22Rv1 (cell line): ENCODE data around the gene GTPBP10.

Experiments used
- ZFX ChIP-seq: fragments of 450-650 bp; IDR thresholded peaks from 2 replicates; pipeline ENCODE4 v1.6.1; 2017; ENCODE audit warnings: antibody characterized with exemption, borderline replicate concordance
- TF ChIP-seq, protein P1 (sequence below): fragments of 450-650 bp; IDR thresholded peaks from 2 replicates; pipeline ENCODE4 v1.5.1; 2017; ENCODE audit warnings: mild to moderate bottlenecking

DNA sequence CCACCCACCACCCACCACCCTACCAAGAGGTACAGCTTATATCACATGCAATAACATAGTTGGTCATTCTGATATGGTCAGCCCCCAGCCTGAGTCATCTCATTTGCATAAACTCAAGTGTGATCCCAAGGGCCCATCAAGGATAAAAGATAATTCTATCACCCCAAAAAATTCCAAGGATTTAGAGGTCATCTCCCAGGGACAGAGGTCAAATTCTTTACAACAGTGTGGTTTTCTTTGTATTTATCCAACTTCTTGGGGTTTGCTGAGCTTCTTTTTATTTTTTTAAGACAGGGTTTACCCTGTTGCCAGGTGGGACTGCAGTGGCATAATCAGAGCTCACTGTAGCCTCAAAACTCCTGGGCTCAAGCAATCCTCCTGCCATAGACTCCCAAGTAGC, 9.4 kb upstream of the GTPBP10 start:
- TF ChIP-seq, protein P1, sequence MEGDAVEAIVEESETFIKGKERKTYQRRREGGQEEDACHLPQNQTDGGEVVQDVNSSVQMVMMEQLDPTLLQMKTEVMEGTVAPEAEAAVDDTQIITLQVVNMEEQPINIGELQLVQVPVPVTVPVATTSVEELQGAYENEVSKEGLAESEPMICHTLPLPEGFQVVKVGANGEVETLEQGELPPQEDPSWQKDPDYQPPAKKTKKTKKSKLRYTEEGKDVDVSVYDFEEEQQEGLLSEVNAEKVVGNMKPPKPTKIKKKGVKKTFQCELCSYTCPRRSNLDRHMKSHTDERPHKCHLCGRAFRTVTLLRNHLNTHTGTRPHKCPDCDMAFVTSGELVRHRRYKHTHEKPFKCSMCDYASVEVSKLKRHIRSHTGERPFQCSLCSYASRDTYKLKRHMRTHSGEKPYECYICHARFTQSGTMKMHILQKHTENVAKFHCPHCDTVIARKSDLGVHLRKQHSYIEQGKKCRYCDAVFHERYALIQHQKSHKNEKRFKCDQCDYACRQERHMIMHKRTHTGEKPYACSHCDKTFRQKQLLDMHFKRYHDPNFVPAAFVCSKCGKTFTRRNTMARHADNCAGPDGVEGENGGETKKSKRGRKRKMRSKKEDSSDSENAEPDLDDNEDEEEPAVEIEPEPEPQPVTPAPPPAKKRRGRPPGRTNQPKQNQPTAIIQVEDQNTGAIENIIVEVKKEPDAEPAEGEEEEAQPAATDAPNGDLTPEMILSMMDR = no peak
- no peak for TF ChIP-seq ZFX
